Measurements from ENCODE around the gene CWC25. TPM values are rescaled to one million over a fixed set of nuclear protein-coding genes. Genes with fewer than 3 reads are reported as not detected.

The CWC25 gene
- total and polyA plus RNA-seq, 7 experiments from 2014 or later, result 5.0 to 69.5 (median 48.8) TPM

- H3K36me3 Mint-ChIP-seq, result peaks cover 8 to 58% (median 25%) of the 10 kb centered on the region in 5 donors
- ChIA-PET POLR2A (interaction anchor here (1.2 kb wide), 1 partner anchor 9 kb away, joined by 5 read pairs; no protein-coding TSS in a partner anchor), CTCF (no interaction called here)
- ATAC-seq (no peak), DNase-seq (no peak)
- H3K4me1 Mint-ChIP-seq, result peaks cover 4 to 9% (median 5%) of the 10 kb centered on the region in 7 donors
- no peaks in the 10 kb centered on the region for H3K27me3 ChIP-seq (ENCODE audit: control insufficient read depth in 2 of 2, insufficient read depth in 2 of 2, low read length in 2 of 2)
- H3K4me3 Mint-ChIP-seq, result no peak overlapping the region
- no peaks in the 10 kb centered on the region for H3K9me3 Mint-ChIP-seq
- no peak overlapping the region for H3K4me3 ChIP-seq (ENCODE audit: low read length)
- H3K4me1 ChIP-seq (ENCODE audit: control insufficient read depth in 2 of 2, insufficient read depth in 2 of 2, low read length in 2 of 2), result no peaks in the 10 kb centered on the region
- H3K27ac ChIP-seq (ENCODE audit: low read depth, low read length), result no peak overlapping the region
- intact Hi-C loops (cut with micrococcal nuclease), result no loop called here
- H3K27me3 Mint-ChIP-seq, result no peaks in the 10 kb centered on the region
- peaks cover 8 to 95% (median 20%) of the 10 kb centered on the region in 3 experiments for H3K36me3 ChIP-seq (ENCODE audit: control insufficient read depth in 2 of 3, insufficient read depth in 3 of 3, low read length in 3 of 3)
- no peaks in the 10 kb centered on the region for H3K9me3 ChIP-seq (ENCODE audit: control insufficient read depth in 2 of 3, low read length in 3 of 3)
- H3K27ac Mint-ChIP-seq, result peak overlapping the region in 5 of 9 donors; percentile 12 to 86 (median 56)
Observed at GRCh38 chr17:38766341-38766740, 58.8 kb downstream of the CWC25 start.

GRCh38 chr17:38762231-38762630 lies 62.9 kb downstream of the CWC25 start:
- Mint-ChIP-seq H3K4me3 (no peak overlapping the region), H3K9me3 (no peaks in the 10 kb centered on the region), H3K27me3 (no peaks in the 10 kb centered on the region), H3K27ac (peak overlapping the region in 3 of 9 donors; percentile 64 to 68 (median 65)), H3K4me1 (peaks cover 8 to 14% (median 11%) of the 10 kb centered on the region in 7 donors), H3K36me3 (peaks cover 15 to 40% (median 21%) of the 10 kb centered on the region in 5 donors)
- DNase-seq (no peak), ATAC-seq (no peak)
- H3K4me3 ChIP-seq (ENCODE audit: low read length), result no peak overlapping the region
- intact Hi-C loops (cut with micrococcal nuclease), result no loop called here
- no peaks in the 10 kb centered on the region for H3K27me3 ChIP-seq (ENCODE audit: control insufficient read depth in 2 of 2, insufficient read depth in 2 of 2, low read length in 2 of 2)
- no peak overlapping the region for H3K27ac ChIP-seq (ENCODE audit: low read depth, low read length)
- CTCF ChIA-PET, result no interaction called here
- POLR2A ChIA-PET, result interaction anchor here (1.0 kb wide), 1 partner anchor 413 kb away, joined by 3 read pairs; no protein-coding TSS in a partner anchor
- H3K36me3 ChIP-seq (ENCODE audit: control insufficient read depth in 2 of 3, insufficient read depth in 3 of 3, low read length in 3 of 3), result peaks cover 15 to 91% (median 36%) of the 10 kb centered on the region in 3 experiments
- H3K4me1 ChIP-seq (ENCODE audit: control insufficient read depth in 2 of 2, insufficient read depth in 2 of 2, low read length in 2 of 2), result no peaks in the 10 kb centered on the region
- no peaks in the 10 kb centered on the region for H3K9me3 ChIP-seq (ENCODE audit: control insufficient read depth in 2 of 3, low read length in 3 of 3)

GRCh38 chr17:38761612-38762011 lies 63.5 kb downstream of the CWC25 start:
- Histone ChIP-seq H3K4me1 (ENCODE audit: control insufficient read depth in 2 of 2, insufficient read depth in 2 of 2, low read length in 2 of 2) (no peaks in the 10 kb centered on the region), H3K36me3 (ENCODE audit: control insufficient read depth in 2 of 3, insufficient read depth in 3 of 3, low read length in 3 of 3) (peaks cover 15 to 87% (median 32%) of the 10 kb centered on the region in 3 experiments), H3K27ac (ENCODE audit: low read depth, low read length) (no peak overlapping the region), H3K27me3 (ENCODE audit: control insufficient read depth in 2 of 2, insufficient read depth in 2 of 2, low read length in 2 of 2) (no peaks in the 10 kb centered on the region), H3K9me3 (ENCODE audit: control insufficient read depth in 2 of 3, low read length in 3 of 3) (no peaks in the 10 kb centered on the region), H3K4me3 (ENCODE audit: low read length) (no peak overlapping the region)
- intact Hi-C loops (cut with micrococcal nuclease), result no loop called here
- POLR2A ChIA-PET, result interaction anchor here (0.6 to 1.0 kb wide), 2 partner anchors 241 to 413 kb away, joined by 3 to 4 read pairs; no protein-coding TSS in a partner anchor
- CTCF ChIA-PET, result no interaction called here
- peak overlapping the region in 7 of 9 donors; percentile 24 to 74 (median 54) for H3K27ac Mint-ChIP-seq
- H3K9me3 Mint-ChIP-seq, result no peaks in the 10 kb centered on the region
- no peak overlapping the region for H3K4me3 Mint-ChIP-seq
- DNase-seq (peak in 5 of 9 donors; percentile 19 to 32 (median 25)), ATAC-seq (no peak)
- peaks cover 8 to 14% (median 11%) of the 10 kb centered on the region in 7 donors for H3K4me1 Mint-ChIP-seq
- H3K27me3 Mint-ChIP-seq, result no peaks in the 10 kb centered on the region
- peaks cover 14 to 40% (median 20%) of the 10 kb centered on the region in 5 donors for H3K36me3 Mint-ChIP-seq

GRCh38 chr17:38753071-38753506 lies 72.0 kb downstream of the CWC25 start:
- peaks cover 0 to 28% (median 12%) of the 10 kb centered on the region in 3 experiments for H3K36me3 ChIP-seq (ENCODE audit: control insufficient read depth in 2 of 3, insufficient read depth in 3 of 3, low read length in 3 of 3)
- Mint-ChIP-seq H3K9me3 (peaks cover 0 to 12% (median 0%) of the 10 kb centered on the region in 11 donors), H3K4me3 (peak overlapping the region; percentile 89 to 100 (median 98)), H3K27me3 (peaks cover 8 to 28% (median 20%) of the 10 kb centered on the region in 5 donors), H3K4me1 (peaks cover 37 to 56% (median 43%) of the 10 kb centered on the region in 7 donors), H3K27ac (peak overlapping the region; percentile 56 to 99 (median 96)), H3K36me3 (peaks cover 4 to 17% (median 13%) of the 10 kb centered on the region in 5 donors)
- H3K4me3 ChIP-seq (ENCODE audit: low read length), result peak overlapping the region; percentile 95
- intact Hi-C loops (cut with micrococcal nuclease), result loop anchor here (2.0 to 10.0 kb wide), 3 partner anchors 194 to 482 kb away; no protein-coding TSS in a partner anchor
- no peaks in the 10 kb centered on the region for H3K9me3 ChIP-seq (ENCODE audit: control insufficient read depth in 2 of 3, low read length in 3 of 3)
- ChIA-PET CTCF (no interaction called here), POLR2A (interaction anchor here (0.6 to 2.0 kb wide), 5 partner anchors 25 to 447 kb away, joined by 4 to 6 read pairs (median 4); partner anchors contain the start of genes RPL19 and RPL23)
- ATAC-seq (no peak), DNase-seq (no peak)
- H3K27ac ChIP-seq (ENCODE audit: low read depth, low read length), result peak overlapping the region; percentile 83
- peaks cover 31 to 43% of the 10 kb centered on the region in 2 donors for H3K4me1 ChIP-seq (ENCODE audit: control insufficient read depth in 2 of 2, insufficient read depth in 2 of 2, low read length in 2 of 2)
- peaks cover 6 to 9% of the 10 kb centered on the region in 2 donors for H3K27me3 ChIP-seq (ENCODE audit: control insufficient read depth in 2 of 2, insufficient read depth in 2 of 2, low read length in 2 of 2)

GRCh38 chr17:38752308-38753070 lies 72.6 kb downstream of the CWC25 start, which contains the start of gene PSMB3:
Gene PSMB3, plus strand, starts transcription at chr17:38752741. Its CDS starts 86 bp downstream, at chr17:38752827.
- H3K36me3 ChIP-seq (ENCODE audit: control insufficient read depth in 2 of 3, insufficient read depth in 3 of 3, low read length in 3 of 3), result peaks cover 0 to 23% (median 12%) of the 10 kb centered on the region in 3 experiments
- no peaks in the 10 kb centered on the region for H3K9me3 ChIP-seq (ENCODE audit: control insufficient read depth in 2 of 3, low read length in 3 of 3)
- peak within 1 kb of the TSS; percentile 83 for H3K27ac ChIP-seq (ENCODE audit: low read depth, low read length)
- ChIA-PET CTCF (interaction anchor here (1.0 to 1.4 kb wide), 3 partner anchors 77 to 165 kb away, joined by 3 to 6 read pairs (median 4); partner anchors contain the start of gene LASP1), POLR2A (interaction anchor here (0.6 to 2.0 kb wide), 21 partner anchors 9 to 1570 kb away, joined by 3 to 21 read pairs (median 5); partner anchors contain the start of genes CISD3, CWC25, LASP1 and MLLT6)
- H3K4me1 ChIP-seq (ENCODE audit: control insufficient read depth in 2 of 2, insufficient read depth in 2 of 2, low read length in 2 of 2), result peaks cover 31 to 46% of the 10 kb centered on the region in 2 donors
- Mint-ChIP-seq H3K4me3 (peak within 1 kb of the TSS; percentile 89 to 100 (median 98)), H3K4me1 (peaks cover 37 to 56% (median 44%) of the 10 kb centered on the region in 7 donors), H3K27me3 (peaks cover 12 to 32% (median 20%) of the 10 kb centered on the region in 5 donors), H3K9me3 (peaks cover 0 to 12% (median 0%) of the 10 kb centered on the region in 11 donors), H3K27ac (peak within 1 kb of the TSS; percentile 91 to 99 (median 97)), H3K36me3 (peaks cover 4 to 17% (median 13%) of the 10 kb centered on the region in 5 donors)
- peak within 1 kb of the TSS; percentile 95 for H3K4me3 ChIP-seq (ENCODE audit: low read length)
- peaks cover 6 to 9% of the 10 kb centered on the region in 2 donors for H3K27me3 ChIP-seq (ENCODE audit: control insufficient read depth in 2 of 2, insufficient read depth in 2 of 2, low read length in 2 of 2)
- ATAC-seq (peak; percentile 90), DNase-seq (peak; percentile 76 to 98 (median 96))
- intact Hi-C loops (cut with micrococcal nuclease), result loop anchor here (1.0 to 10.0 kb wide), 14 partner anchors 18 to 482 kb away; partner anchors contain the start of genes CISD3 (in 2 of the 2), CWC25 (in 2 of the 2), PIP4K2B (in 2 of the 2) and RPL23 (in 2 of the 2)

Data from naive thymus-derived CD4-positive, alpha-beta T cell (primary cell).